GM13976 (cell line): ENCODE results near the gene ALDH3A2.

Source experiments
- DNase-seq: peaks from one replicate; pipeline ENCODE4 v3.0.0; 2012; ENCODE audit warnings: low spot score
- CTCF ChIP-seq: IDR thresholded peaks from 2 replicates; pipeline ENCODE4 v1.5.1; 2012; ENCODE audit warnings: borderline replicate concordance, mild to moderate bottlenecking; ENCODE audit not compliant: insufficient read depth; ENCODE audit errors: extremely low read depth, missing control alignments, control extremely low read depth
- in situ Hi-C: fragments of 300-500 bp; cut with MboI; formaldehyde crosslinking; loops from one replicate; pipeline ENCODE4 v1.12.0; 2022; ENCODE audit warnings: low sequenced_read_pairs, mixed read lengths, inconsistent platforms; ENCODE audit not compliant: unreplicated experiment

Gene ALDH3A2

DNA sequence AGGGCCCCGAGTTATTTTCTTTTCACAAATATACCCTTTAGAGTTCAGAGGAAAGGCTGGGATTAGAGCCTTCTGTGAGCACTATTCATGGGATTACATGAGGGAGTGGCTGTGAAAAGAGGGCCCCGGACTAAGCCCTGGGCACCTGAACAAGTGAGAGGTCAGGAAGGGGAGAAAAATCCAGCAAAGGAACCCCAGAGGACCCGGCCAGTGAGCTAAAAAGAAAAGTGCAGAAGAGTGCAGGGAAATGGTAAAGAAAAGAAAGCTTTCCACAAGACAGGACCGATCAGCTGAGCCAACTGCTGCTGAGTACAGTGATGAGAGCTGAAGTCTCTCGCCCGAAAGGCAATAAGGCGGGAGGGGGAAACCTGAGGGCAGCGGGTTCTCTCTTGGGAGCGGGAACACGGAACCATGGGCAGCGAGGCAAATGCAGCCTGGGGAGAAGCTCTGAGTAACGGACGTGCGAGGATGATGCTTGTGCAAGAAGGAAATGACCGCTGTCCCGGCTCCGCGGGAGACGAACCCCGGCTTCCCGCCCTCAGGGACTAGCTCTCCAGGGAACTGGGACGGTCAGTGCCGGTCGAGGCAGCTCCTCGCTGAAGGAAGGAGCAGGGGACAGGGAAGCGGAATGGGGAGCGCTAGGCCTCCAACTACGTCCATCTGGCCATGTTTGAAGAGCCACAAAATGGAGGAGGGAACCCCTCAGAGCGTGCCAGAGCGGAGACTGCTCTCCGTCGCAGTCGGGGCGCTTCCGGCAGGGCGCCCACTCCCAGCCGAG, 665 bp upstream of the ALDH3A2 start:
- no peak for DNase-seq
- TF ChIP-seq CTCF = no peak
- in situ Hi-C loops = no loop called here

GRCh38 chr17:19649274-19649541, 657 bp downstream of the ALDH3A2 start:
- no peak for TF ChIP-seq CTCF
- in situ Hi-C loops = no loop called here
- DNase-seq = no peak

DNA sequence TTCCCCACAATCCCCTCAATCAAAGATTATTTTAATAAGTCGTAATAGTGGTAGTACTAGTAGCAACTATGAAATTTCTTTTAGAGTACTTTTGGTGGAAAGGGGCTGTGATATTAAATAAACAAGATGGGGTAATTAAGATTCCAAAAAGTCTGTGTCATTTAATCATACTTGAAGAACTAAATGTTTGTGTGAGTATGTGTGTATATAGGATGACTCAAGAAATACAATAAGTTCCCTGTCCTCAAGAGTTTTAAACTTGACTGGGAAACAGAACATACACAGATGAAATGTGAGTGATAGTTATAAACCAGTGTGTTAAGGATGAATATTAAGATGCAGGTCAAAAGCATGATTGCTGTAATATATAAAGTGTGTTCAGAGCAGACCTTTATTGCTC, 2.3 kb downstream of the ALDH3A2 start:
- in situ Hi-C loops = no loop called here
- no peak for TF ChIP-seq CTCF
- no peak for DNase-seq

DNA sequence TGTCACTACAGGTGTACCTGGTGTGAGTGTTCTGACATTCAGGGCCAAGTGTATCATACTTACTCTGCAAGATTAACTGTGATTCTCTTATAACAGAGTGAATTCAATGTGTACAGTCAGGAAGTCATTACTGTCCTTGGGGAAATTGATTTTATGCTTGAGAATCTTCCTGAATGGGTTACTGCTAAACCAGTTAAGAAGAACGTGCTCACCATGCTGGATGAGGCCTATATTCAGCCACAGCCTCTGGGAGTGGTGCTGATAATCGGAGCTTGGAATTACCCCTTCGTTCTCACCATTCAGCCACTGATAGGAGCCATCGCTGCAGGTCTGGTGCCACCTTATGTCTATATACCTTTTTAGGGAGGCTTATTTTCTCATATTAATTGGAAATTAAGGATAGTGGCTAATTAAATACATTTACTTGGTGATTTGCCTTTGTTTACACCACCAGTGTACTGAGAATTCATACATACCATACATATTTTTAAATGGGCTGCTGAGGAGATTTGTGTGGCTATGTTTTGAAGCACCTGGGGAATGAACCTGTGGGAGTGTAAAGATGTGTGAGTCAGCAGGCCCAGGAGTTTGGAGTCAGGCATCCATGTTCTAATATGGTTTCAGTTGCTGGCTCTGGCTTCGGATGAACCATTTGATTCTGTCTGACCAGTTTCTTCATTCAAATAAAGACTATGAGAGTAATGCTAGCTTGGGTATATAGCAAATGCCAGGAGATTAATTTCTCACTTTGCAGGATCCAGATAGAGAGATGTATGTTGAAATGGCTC, 3.1 kb downstream of the ALDH3A2 start:
- no peak for TF ChIP-seq CTCF
- no peak for DNase-seq
- in situ Hi-C loops = no loop called here

- TF ChIP-seq CTCF = no peak
- in situ Hi-C loops = no loop called here
- no peak for DNase-seq
Observed at GRCh38 chr17:19652595-19652994, 4.0 kb downstream of the ALDH3A2 start.

- no peak for TF ChIP-seq CTCF
- in situ Hi-C loops = no loop called here
- DNase-seq = no peak
Observed at GRCh38 chr17:19654342-19654886, 5.9 kb downstream of the ALDH3A2 start.
